GM12891 (cell line): ENCODE measurements around the gene RAC3.

Source experiments
- POLR2A ChIP-seq: IDR thresholded peaks from 2 replicates; pipeline ENCODE4 v1.6.1; 2011; ENCODE audit warnings: low read depth, low read length, control low read depth
- POLR2AphosphoS5 ChIP-seq: IDR thresholded peaks from 2 replicates; pipeline ENCODE4 v1.6.1; 2011; ENCODE audit warnings: low read depth, low read length, control low read depth

DNA sequence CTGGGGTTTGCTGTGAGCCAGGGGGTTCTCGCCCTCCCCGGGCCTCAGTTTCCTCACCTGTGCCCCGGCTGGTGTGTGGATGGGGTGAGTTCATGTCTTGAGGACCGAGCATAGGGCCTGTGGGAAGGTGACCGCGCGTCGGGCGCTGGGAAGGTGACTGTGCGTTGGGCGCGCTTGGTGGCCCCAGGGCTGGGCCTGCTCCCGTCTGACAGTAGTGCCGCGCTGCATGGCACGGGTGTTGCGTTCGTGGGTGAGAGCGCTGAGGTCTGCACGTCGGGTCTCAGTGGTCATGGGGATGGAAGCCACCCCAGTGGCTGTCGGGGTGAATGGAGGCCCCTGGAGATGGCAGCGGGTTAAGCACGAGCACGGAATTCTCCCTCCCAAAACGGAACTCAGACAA, 44.9 kb upstream of the RAC3 start:
- TF ChIP-seq POLR2A: no peak
- no peak for TF ChIP-seq POLR2AphosphoS5
